HEK293T (cell line): Measurements from ENCODE around the gene ZFAND2B.

ENCODE experiments used
- CTCF ChIA-PET: fragments of 350-600 bp; formaldehyde crosslinking; extraction: SDS; loops from one replicate; lab custom pipeline; 2021; ENCODE audit warnings: antibody characterized with exemption, inconsistent platforms; lab: Yijun Ruan, JAX
- POLR2A ChIA-PET: fragments of 350-600 bp; formaldehyde crosslinking; extraction: SDS; loops from one replicate; lab custom pipeline; 2020; ENCODE audit warnings: antibody characterized with exemption, inconsistent platforms; lab: Yijun Ruan, JAX
- DNase-seq: peaks from one replicate; pipeline ENCODE4 v3.0.0; 2012; ENCODE audit warnings: mixed read lengths; ENCODE audit errors: extremely low spot score
- ARNT ChIP-seq: fragments of 450-650 bp; IDR thresholded peaks from 2 replicates; pipeline ENCODE4 v1.6.1; 2017; ENCODE audit warnings: mild to moderate bottlenecking
- BHLHE40 ChIP-seq: fragments of 450-650 bp; IDR thresholded peaks from 2 replicates; pipeline ENCODE4 v1.6.1; 2016; ENCODE audit warnings: mild to moderate bottlenecking, moderate library complexity, borderline replicate concordance
- CTBP1 ChIP-seq: fragments of 450-650 bp; IDR thresholded peaks from 2 replicates; pipeline ENCODE4 v1.6.1; 2016; ENCODE audit warnings: borderline replicate concordance
- ELF4 ChIP-seq: fragments of 450-650 bp; IDR thresholded peaks from 2 replicates; pipeline ENCODE4 v1.6.1; 2017; ENCODE audit warnings: antibody characterized with exemption
- FOXA1 ChIP-seq: fragments of 450-650 bp; IDR thresholded peaks from 2 replicates; pipeline ENCODE4 v1.6.1; 2016; ENCODE audit warnings: mild to moderate bottlenecking
- FOXK2 ChIP-seq: fragments of 450-650 bp; IDR thresholded peaks from 2 replicates; pipeline ENCODE4 v1.6.1; 2016; ENCODE audit warnings: mild to moderate bottlenecking
- FOXM1 ChIP-seq: fragments of 450-650 bp; IDR thresholded peaks from 2 replicates; pipeline ENCODE4 v1.6.1; 2017; ENCODE audit warnings: mild to moderate bottlenecking, borderline replicate concordance
- HDGF ChIP-seq: fragments of 450-650 bp; IDR thresholded peaks from 2 replicates; pipeline ENCODE4 v1.6.1; 2017; ENCODE audit warnings: antibody characterized with exemption, borderline replicate concordance
- L3MBTL2 ChIP-seq: fragments of 450-650 bp; conservative IDR thresholded peaks from 2 replicates; pipeline ENCODE4 v1.6.1; 2016; ENCODE audit warnings: mild to moderate bottlenecking
- LEF1 ChIP-seq: fragments of 450-650 bp; IDR thresholded peaks from 2 replicates; pipeline ENCODE4 v1.6.1; 2017; ENCODE audit warnings: mild to moderate bottlenecking, borderline replicate concordance
- NFRKB ChIP-seq: fragments of 450-650 bp; IDR thresholded peaks from 2 replicates; pipeline ENCODE4 v1.6.1; 2016; ENCODE audit warnings: mild to moderate bottlenecking, moderate library complexity
- SP1 ChIP-seq: fragments of 450-650 bp; IDR thresholded peaks from 2 replicates; pipeline ENCODE4 v1.6.1; 2017
- SUZ12 ChIP-seq: fragments of 450-650 bp; IDR thresholded peaks from 2 replicates; pipeline ENCODE4 v1.6.1; 2016; ENCODE audit warnings: mild to moderate bottlenecking
- TARDBP ChIP-seq: fragments of 450-650 bp; IDR thresholded peaks from 2 replicates; pipeline ENCODE4 v1.6.1; 2016
- ZNF384 ChIP-seq: fragments of 450-650 bp; IDR thresholded peaks from 2 replicates; pipeline ENCODE4 v1.6.1; 2016
- TF ChIP-seq, protein P1 (sequence below): fragments of 450-650 bp; IDR thresholded peaks from 2 replicates; pipeline ENCODE4 v1.6.1; 2016

ZFAND2B gene

DNA sequence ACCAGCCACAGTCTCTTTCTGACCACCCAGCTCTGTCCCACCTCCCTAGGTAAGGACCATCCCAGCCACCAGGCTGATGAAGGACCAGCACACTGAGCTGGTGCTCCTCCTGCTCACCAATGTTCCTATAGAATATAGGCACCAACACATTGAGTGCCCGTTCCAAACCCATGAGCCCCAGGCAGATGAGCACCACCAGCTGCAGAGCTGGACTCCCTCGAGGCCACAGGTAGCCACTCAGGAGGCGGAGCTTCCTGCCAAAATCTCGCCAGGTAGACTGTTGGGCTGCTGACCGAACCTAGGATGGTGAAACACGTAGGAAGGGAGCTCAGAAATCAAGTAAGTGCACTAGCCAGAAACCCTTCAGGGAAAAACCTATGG, 9.9 kb downstream of the ZFAND2B start:
- ChIA-PET CTCF (no interaction called here), POLR2A (interaction anchor here (0.6 to 0.8 kb wide), 2 partner anchors 10 to 40 kb away, joined by 3 to 6 read pairs; partner anchors contain the start of genes CNPPD1 and ZFAND2B)
- DNase-seq: no peak
- TF ChIP-seq HDGF: no peak
- TF ChIP-seq CTBP1: no peak
- TF ChIP-seq ZNF384: no peak
- TF ChIP-seq FOXK2: no peak
- TF ChIP-seq ELF4: no peak
- TF ChIP-seq NFRKB: no peak
- TF ChIP-seq, protein P1, sequence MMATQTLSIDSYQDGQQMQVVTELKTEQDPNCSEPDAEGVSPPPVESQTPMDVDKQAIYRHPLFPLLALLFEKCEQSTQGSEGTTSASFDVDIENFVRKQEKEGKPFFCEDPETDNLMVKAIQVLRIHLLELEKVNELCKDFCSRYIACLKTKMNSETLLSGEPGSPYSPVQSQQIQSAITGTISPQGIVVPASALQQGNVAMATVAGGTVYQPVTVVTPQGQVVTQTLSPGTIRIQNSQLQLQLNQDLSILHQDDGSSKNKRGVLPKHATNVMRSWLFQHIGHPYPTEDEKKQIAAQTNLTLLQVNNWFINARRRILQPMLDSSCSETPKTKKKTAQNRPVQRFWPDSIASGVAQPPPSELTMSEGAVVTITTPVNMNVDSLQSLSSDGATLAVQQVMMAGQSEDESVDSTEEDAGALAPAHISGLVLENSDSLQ: no peak
- TF ChIP-seq SUZ12: no peak
- TF ChIP-seq BHLHE40: no peak
- no peak for TF ChIP-seq SP1
- no peak for TF ChIP-seq ARNT
- TF ChIP-seq FOXM1: no peak
- no peak for TF ChIP-seq L3MBTL2
- TF ChIP-seq LEF1: no peak
- no peak for TF ChIP-seq TARDBP
- TF ChIP-seq FOXA1: no peak

DNA sequence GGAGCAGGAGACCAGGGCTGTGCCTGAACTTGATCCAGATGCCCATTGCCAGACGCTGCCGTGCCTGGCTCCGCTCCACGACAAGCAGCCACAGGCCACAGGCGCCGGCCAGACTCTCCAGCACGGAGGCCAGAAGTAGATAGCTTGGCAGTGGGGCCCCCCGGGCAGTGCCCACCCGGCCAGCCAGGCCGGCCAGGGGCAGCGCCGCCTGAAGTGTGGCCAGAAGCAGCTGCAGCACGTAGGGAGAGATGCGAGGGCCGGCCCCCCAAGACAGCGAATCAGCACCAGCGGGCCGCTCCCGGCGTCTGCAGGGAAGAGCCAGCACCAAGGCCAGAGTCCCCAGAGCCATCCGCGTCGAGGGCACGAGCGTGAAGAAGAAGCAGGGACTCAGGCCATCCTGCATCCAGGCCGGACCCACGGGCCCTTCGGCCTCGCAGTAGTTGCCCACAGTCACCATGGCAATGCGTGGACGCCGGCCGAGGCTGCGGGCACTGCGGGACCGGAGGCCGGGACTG, 11.7 kb downstream of the ZFAND2B start:
- POLR2A ChIA-PET: interaction anchor here (1.0 to 2.9 kb wide), 5 partner anchors 11 to 60 kb away, joined by 3 to 16 read pairs (median 10); partner anchors contain the start of genes ANKZF1, ATG9A, CNPPD1 and GLB1L
- no peak for DNase-seq
- TF ChIP-seq ARNT (no peak), NFRKB (no peak), FOXA1 (no peak)
- CTCF ChIA-PET: no interaction called here

DNA sequence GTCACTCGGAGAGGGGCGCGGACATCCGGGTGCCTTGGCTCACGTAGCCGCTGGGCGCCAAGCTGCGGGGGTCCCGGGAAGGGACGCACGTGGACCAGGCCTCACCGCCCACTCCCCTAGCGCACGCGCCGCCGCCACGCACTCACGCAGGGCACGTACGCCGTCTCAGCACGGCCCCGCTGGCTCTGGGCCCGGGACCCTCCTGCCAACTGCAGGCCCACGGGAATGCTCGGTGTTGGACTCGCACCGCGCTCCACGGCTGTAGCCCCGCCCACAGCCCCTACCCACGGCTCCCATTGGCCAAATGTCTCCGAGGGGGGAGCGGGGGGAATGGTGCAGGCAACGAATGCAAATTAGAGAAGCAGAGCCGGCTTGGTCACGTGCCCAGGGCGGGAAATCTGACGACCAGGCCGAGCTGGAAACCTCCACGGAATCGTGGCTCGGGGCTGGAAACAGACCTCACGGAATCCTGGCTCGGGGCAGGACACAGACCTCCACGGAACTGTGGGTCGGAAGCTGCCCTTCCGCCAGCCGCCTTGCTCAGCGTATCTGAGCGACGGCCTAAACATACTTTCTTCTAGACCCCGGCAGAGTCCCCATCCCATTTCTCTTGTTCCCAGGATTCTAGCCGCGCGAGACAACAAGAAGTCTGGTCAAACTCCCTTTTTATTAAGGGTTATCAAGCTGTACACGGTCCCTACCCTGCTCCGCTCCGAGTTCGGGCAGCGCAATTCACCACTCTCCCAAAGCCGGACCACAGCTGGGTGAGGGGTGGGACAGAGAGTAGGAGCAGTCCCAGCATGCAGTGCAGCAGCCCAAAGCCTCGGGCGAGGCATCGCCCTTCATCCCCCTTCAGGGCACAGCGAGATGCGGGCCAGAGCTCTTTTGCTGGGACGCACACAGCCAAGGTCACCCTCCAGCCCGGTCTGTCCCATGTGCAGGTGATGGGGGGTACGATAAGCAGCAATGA, 12.4 kb downstream of the ZFAND2B start, which contains the start of gene ABCB6:
Gene ABCB6 (minus strand): TSS at position 227 of the 970 bp plus-strand sequence. CDS start 285 bp downstream, outside the sequence.
- ChIA-PET CTCF (no interaction called here), POLR2A (interaction anchor here (1.0 to 2.9 kb wide), 6 partner anchors 11 to 59 kb away, joined by 3 to 16 read pairs (median 8); partner anchors contain the start of genes ANKZF1, ATG9A, CNPPD1 and GLB1L)
- peak; percentile 65 for DNase-seq
- TF ChIP-seq BHLHE40 (no peak), TARDBP (peak; percentile 47; the same call in 1 of the 2 replicates), L3MBTL2 (peak; percentile 91)

DNA sequence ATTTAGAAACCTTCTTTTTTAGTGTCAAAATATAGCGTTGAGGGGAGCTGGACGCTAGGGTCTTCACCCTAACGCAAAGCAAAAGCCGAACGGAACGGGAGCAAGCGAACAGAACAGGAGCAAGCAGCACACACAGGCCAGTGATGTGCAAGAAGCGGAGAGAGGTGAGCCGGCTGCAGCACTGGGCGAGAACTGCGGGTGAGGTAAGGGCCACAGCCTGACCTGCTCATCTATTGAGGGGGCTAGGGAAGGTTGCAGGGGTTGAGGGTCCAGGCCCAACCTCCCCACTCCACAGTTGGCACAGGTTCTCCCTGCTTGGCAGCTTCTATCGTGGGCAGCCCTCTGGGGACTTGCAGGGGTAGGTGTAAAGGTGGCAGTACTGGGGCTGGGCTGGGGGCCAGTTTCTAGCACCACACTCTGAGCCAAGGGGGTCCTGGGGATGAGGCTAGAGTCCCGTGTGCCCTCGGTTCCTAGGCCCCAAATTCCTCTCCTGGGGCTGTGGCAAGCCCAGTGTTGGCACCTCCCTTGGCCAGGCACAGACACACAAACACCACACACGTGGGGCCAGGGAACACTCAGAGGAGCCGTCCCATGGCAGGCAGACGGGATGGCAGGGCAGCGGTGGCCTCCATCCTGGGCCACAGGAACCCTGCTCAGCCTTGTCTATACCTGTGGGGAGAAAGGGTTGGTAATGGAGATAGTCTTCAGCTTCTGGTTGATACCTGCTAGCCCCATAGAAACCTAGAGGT, 13.4 kb downstream of the ZFAND2B start:
- no peak for DNase-seq
- no peak for TF ChIP-seq FOXM1
- TF ChIP-seq SP1: no peak
- TF ChIP-seq L3MBTL2: no peak
- no peak for TF ChIP-seq HDGF
- no peak for TF ChIP-seq FOXK2
- TF ChIP-seq ELF4: no peak
- no peak for TF ChIP-seq FOXA1
- no peak for TF ChIP-seq SUZ12
- TF ChIP-seq NFRKB: no peak
- TF ChIP-seq, protein P1: no peak
- ChIA-PET POLR2A (interaction anchor here (1.1 to 2.9 kb wide), 5 partner anchors 10 to 44 kb away, joined by 3 to 16 read pairs (median 10); partner anchors contain the start of genes ANKZF1, ATG9A, CNPPD1 and GLB1L), CTCF (no interaction called here)

DNA sequence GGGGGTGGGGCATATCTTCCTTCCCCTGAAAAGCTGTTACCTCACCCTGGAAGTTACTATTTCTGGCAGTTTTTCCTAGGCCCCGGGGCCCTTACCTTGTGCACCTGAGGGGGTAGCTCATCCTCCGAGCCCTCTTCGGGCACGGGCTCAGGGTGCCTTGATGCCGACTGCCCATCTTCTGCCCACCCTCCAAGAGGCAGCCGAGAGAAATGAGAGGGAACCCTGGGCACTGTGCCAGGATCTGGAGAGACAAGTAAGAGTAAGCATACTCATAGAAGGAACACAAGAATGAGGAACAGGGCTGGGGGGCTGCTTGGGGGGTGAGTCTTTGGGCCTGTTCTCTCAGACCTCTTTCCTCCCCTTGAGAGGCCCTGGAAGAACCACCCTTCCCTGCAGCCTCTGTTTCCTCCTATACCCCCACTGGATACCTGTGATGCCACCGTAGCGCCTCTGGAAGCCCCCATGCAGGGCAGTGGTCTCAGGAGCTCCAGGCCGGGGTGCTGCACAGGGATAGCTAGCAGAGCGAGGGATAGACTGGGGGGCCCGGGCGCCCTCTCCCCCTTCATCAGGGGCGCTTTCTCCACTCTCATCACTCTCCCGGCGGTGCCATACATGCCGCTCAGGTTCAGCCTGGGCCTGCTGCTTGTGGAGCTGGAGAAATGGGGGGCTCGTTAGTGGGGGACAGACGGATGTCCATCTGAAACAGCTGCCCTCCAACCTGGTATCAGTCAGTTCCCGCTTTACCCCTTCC, 14.2 kb downstream of the ZFAND2B start:
- ChIA-PET CTCF (no interaction called here), POLR2A (interaction anchor here (1.0 to 2.7 kb wide), 2 partner anchors 15 to 25 kb away, joined by 3 to 13 read pairs; partner anchors contain the start of genes GLB1L and STK16)
- no peak for TF ChIP-seq FOXK2
- TF ChIP-seq ARNT: no peak
- no peak for TF ChIP-seq FOXM1
- no peak for DNase-seq

DNA sequence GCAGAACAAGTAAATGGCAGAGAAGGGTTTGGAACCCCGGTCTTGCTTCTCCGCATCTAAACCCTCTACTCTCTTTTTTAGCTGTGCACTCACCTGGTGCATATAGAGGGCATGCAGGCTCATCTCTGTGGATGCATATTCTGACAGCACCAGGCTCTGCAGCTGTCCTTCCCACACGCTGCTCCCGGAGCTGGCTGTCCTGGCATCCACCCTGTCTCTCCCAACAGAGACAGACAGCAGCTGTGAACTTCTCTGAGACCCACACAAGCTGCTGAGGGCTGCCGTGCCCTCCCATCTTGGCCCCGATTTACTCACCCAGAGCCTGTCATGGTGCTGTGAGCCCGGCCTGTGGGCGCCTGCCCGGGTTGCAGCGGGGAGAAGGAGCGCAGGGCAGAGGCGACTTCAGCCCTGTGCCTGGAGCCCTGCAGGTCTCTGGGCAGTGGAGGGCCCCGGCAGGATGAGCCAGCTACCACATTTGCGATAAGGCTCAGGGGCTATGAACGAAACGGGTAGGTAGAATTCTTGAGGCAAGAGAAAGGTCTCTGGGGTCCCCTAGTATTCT, 15.5 kb downstream of the ZFAND2B start:
- TF ChIP-seq CTBP1 (no peak), BHLHE40 (no peak), SUZ12 (no peak), FOXK2 (no peak), NFRKB (no peak), SP1 (no peak), LEF1 (no peak), TARDBP (no peak), L3MBTL2 (no peak), ELF4 (no peak), FOXA1 (no peak), ZNF384 (no peak), FOXM1 (no peak)
- TF ChIP-seq, protein P1: no peak
- no peak for DNase-seq
- CTCF ChIA-PET: no interaction called here
- POLR2A ChIA-PET: interaction anchor here (0.9 kb wide), 1 partner anchor 16 kb away, joined by 4 read pairs; no protein-coding TSS in a partner anchor
